22Rv1 (cell line): Measurements from ENCODE around the gene TGFB2.

Source experiments
- CTCF ChIP-seq: fragments of 450-650 bp; IDR thresholded peaks from 2 replicates; pipeline ENCODE4 v1.5.1; 2017; ENCODE audit warnings: mild to moderate bottlenecking
- ZFX ChIP-seq: fragments of 450-650 bp; IDR thresholded peaks from 2 replicates; pipeline ENCODE4 v1.6.1; 2017; ENCODE audit warnings: antibody characterized with exemption, borderline replicate concordance

GRCh38 chr1:218353656-218354055 is 8.5 kb downstream of the TGFB2 start:
- no peak for TF ChIP-seq CTCF
- no peak for TF ChIP-seq ZFX
